Colonic mucosa (tissue), 4 donors: ENCODE results near the gene P3R3URF. TPM values are rescaled to one million over a fixed set of nuclear protein-coding genes. Genes with fewer than 3 reads are reported as not detected.

ENCODE experiments used
- DNase-seq: peaks from one replicate; pipeline ENCODE4 v3.0.0-alpha.2; 2020
- H3K27ac ChIP-seq: fragments of 200-600 bp; one replicate; pipeline ENCODE4 v1.8.0; 2021
- H3K27me3 ChIP-seq: fragments of 200-600 bp; one replicate; pipeline ENCODE4 v1.8.0; 2021
- H3K36me3 ChIP-seq: fragments of 200-600 bp; one replicate; pipeline ENCODE4 v1.8.0; 2021
- H3K4me1 ChIP-seq: fragments of 200-600 bp; one replicate; pipeline ENCODE4 v1.8.0; 2021; ENCODE audit warnings: mild to moderate bottlenecking
- H3K4me3 ChIP-seq: fragments of 200-600 bp; one replicate; pipeline ENCODE4 v1.8.0; 2021
- H3K9ac ChIP-seq, 2 donors: one replicate each; pipeline ENCODE4 v1.7.0; 2013; ENCODE audit warnings: control low read depth in 2 of 2, low read depth in 2 of 2, low read length in 2 of 2
- H3K9me3 ChIP-seq: fragments of 200-600 bp; one replicate; pipeline ENCODE4 v1.8.0; 2021
- CTCF ChIP-seq: fragments of 200-600 bp; IDR thresholded peaks from one replicate; pipeline ENCODE4 v1.8.0; 2022; ENCODE audit warnings: antibody characterized with exemption, mild to moderate bottlenecking
- intact Hi-C: fragments of 100-400 bp; cut with DNase I; formaldehyde crosslinking; loops from one replicate; pipeline ENCODE4 v1.14.1; 2022
- total RNA-seq, 2 donors: library from RNA; stranded (reverse); fragmentation: NEBNext Ultra II Directional in 1 of 2; extraction: Animal tissue kit (Norgen Biotek cat#: 25700) in 1 of 2; gene quantifications; one replicate each; pipeline ENCODE4 v1.2.1, GENCODE V29; 2021
- donor health status: healthy.
- donor health status: DM: no; HTN: no; CAD: no.
- donor health status: DM: no; HTN: no; CAD: no.

Gene P3R3URF
- total RNA-seq, 2 donors from 2014 or later = not detected

- Histone ChIP-seq H3K27ac (no peak overlapping the region), H3K9me3 (no peaks in the 10 kb centered on the region), H3K4me3 (no peak overlapping the region), H3K9ac (no peak overlapping the region), H3K36me3 (no peaks in the 10 kb centered on the region), H3K27me3 (no peaks in the 10 kb centered on the region), H3K4me1 (no peaks in the 10 kb centered on the region)
- DNase-seq = no peak
- intact Hi-C loops = no loop called here
- no peak for TF ChIP-seq CTCF
These were observed 30.1 kb upstream of the P3R3URF start for GRCh38 chr1:46206399-46206798.

GRCh38 chr1:46205791-46206190 lies 29.5 kb upstream of the P3R3URF start:
- no peaks in the 10 kb centered on the region for H3K36me3 ChIP-seq
- no peak overlapping the region for H3K4me3 ChIP-seq
- H3K9ac ChIP-seq = no peak overlapping the region
- intact Hi-C loops = no loop called here
- no peaks in the 10 kb centered on the region for H3K4me1 ChIP-seq
- no peaks in the 10 kb centered on the region for H3K9me3 ChIP-seq
- no peak for TF ChIP-seq CTCF
- no peak for DNase-seq
- H3K27me3 ChIP-seq = no peaks in the 10 kb centered on the region
- H3K27ac ChIP-seq = no peak overlapping the region

GRCh38 chr1:46205141-46205540 lies 28.9 kb upstream of the P3R3URF start:
- Histone ChIP-seq H3K9me3 (no peaks in the 10 kb centered on the region), H3K27ac (no peak overlapping the region)

GRCh38 chr1:46204406-46204742 lies 28.1 kb upstream of the P3R3URF start:
- Histone ChIP-seq H3K9me3 (no peaks in the 10 kb centered on the region), H3K4me1 (no peaks in the 10 kb centered on the region), H3K9ac (peak overlapping the region in 1 of 2 donors; percentile 23), H3K36me3 (no peaks in the 10 kb centered on the region), H3K27ac (no peak overlapping the region), H3K27me3 (no peaks in the 10 kb centered on the region), H3K4me3 (no peak overlapping the region)
- intact Hi-C loops = no loop called here
- DNase-seq = no peak
- TF ChIP-seq CTCF = no peak

More at GRCh38 chr1:46205141-46205540, 28.9 kb upstream of the P3R3URF start:
- DNase-seq = no peak
- intact Hi-C loops = no loop called here
- no peaks in the 10 kb centered on the region for H3K4me1 ChIP-seq
- H3K27me3 ChIP-seq = no peaks in the 10 kb centered on the region
- H3K36me3 ChIP-seq = no peaks in the 10 kb centered on the region
- H3K4me3 ChIP-seq = no peak overlapping the region
- no peak for TF ChIP-seq CTCF
- no peak overlapping the region for H3K9ac ChIP-seq

- peak overlapping the region; percentile 42 for H3K4me3 ChIP-seq
- no peaks in the 10 kb centered on the region for H3K9me3 ChIP-seq
- intact Hi-C loops = no loop called here
- H3K27me3 ChIP-seq = no peaks in the 10 kb centered on the region
- no peaks in the 10 kb centered on the region for H3K4me1 ChIP-seq
- H3K27ac ChIP-seq = no peak overlapping the region
- no peak for DNase-seq
- H3K36me3 ChIP-seq = no peaks in the 10 kb centered on the region
- H3K9ac ChIP-seq = peak overlapping the region; percentile 65 to 79
- no peak for TF ChIP-seq CTCF
These were observed 27.6 kb upstream of the P3R3URF start for GRCh38 chr1:46203738-46204405.
